HepG2 (cell line): ENCODE results near the gene PRSS22. TPM values are rescaled to one million over a fixed set of nuclear protein-coding genes. Genes with fewer than 3 reads are reported as not detected.
A peak's percentile ranks its signal among the peaks of the same experiment; 100 is the strongest.

Source experiments
- ARHGAP35 ChIP-seq: sonication (generic); formaldehyde crosslinking; IDR thresholded peaks from 2 replicates; pipeline ENCODE4 v1.9.0; 2022; ENCODE audit warnings: mild to moderate bottlenecking, inconsistent platforms, moderate library complexity, missing genetic modification reagents, borderline replicate concordance
- ETV5 ChIP-seq: IDR thresholded peaks from 2 replicates; pipeline ENCODE4 v1.6.1; 2018; ENCODE audit warnings: missing biosample characterization, missing genetic modification reagents, inconsistent platforms, borderline replicate concordance
- FOXP1 ChIP-seq, 2 experiments: fragments of 450-650 bp in 1 of 2; IDR thresholded peaks; 2 replicates each; pipeline ENCODE4 v1.6.1; 2017 to 2018; ENCODE audit warnings: antibody characterized with exemption in 1 of 2
- GABPB1 ChIP-seq: IDR thresholded peaks from 2 replicates; pipeline ENCODE4 v1.6.1; 2016; ENCODE audit warnings: mild to moderate bottlenecking, missing genetic modification reagents, moderate library complexity, missing compliant biosample characterization
- KDM4B ChIP-seq: sonication (generic); formaldehyde crosslinking; IDR thresholded peaks from 2 replicates; pipeline ENCODE4 v1.4.0; 2020; ENCODE audit warnings: missing genetic modification reagents
- KDM5A ChIP-seq: fragments of 200-600 bp; sonication (generic); IDR thresholded peaks from 2 replicates; pipeline ENCODE4 v1.7.0; 2018; ENCODE audit warnings: antibody characterized with exemption, mild to moderate bottlenecking, low read length, borderline replicate concordance
- RBFOX2 ChIP-seq: fragments of 200-400 bp; formaldehyde crosslinking; IDR thresholded peaks from 2 replicates; pipeline ENCODE4 v1.6.1; 2017; ENCODE audit warnings: low read depth, mild to moderate bottlenecking, low read length
- SMAD3 ChIP-seq: sonication (generic); formaldehyde crosslinking; IDR thresholded peaks from 2 replicates; pipeline ENCODE4 v1.4.0; 2020; ENCODE audit warnings: missing genetic modification reagents
- TEAD2 ChIP-seq: sonication (generic); formaldehyde crosslinking; IDR thresholded peaks from 2 replicates; pipeline ENCODE4 v1.9.0; 2021; ENCODE audit warnings: missing genetic modification reagents
- ZNF136 ChIP-seq: sonication (generic); formaldehyde crosslinking; IDR thresholded peaks from 2 replicates; pipeline ENCODE4 v1.8.1; 2022; ENCODE audit warnings: low read depth, mild to moderate bottlenecking, moderate library complexity, missing genetic modification reagents
- ZNF264 ChIP-seq: sonication (generic); formaldehyde crosslinking; IDR thresholded peaks from 2 replicates; pipeline ENCODE4 v1.4.0; 2020; ENCODE audit warnings: missing genetic modification reagents
- ZNF329 ChIP-seq: sonication (generic); formaldehyde crosslinking; IDR thresholded peaks from 2 replicates; pipeline ENCODE4 v1.9.0; 2021; ENCODE audit warnings: low read depth, mild to moderate bottlenecking, missing genetic modification reagents
- ZNF430 ChIP-seq: sonication (generic); formaldehyde crosslinking; IDR thresholded peaks from 2 replicates; pipeline ENCODE4 v1.9.0; 2021; ENCODE audit warnings: mild to moderate bottlenecking, missing genetic modification reagents
- ZNF761 ChIP-seq: sonication (generic); formaldehyde crosslinking; conservative IDR thresholded peaks from 2 replicates; pipeline ENCODE4 v1.4.0; 2020; ENCODE audit warnings: mild to moderate bottlenecking, missing genetic modification reagents
- ZNF768 ChIP-seq: sonication (generic); formaldehyde crosslinking; IDR thresholded peaks from 2 replicates; pipeline ENCODE4 v1.4.0; 2020; ENCODE audit warnings: missing genetic modification reagents
- ZNF782 ChIP-seq: sonication (generic); formaldehyde crosslinking; IDR thresholded peaks from 2 replicates; pipeline ENCODE4 v1.4.0; 2020; ENCODE audit warnings: missing genetic modification reagents, mild to moderate bottlenecking, borderline replicate concordance
- polyA plus RNA-seq, 8 experiments: library from polyadenylated mRNA; depleted of rRNA in 3 of 8; stranded (reverse) in 7 of 8; unstranded in 1 of 8; fragments of >200 nt; fragmentation: Illumina TruSeq in 4 of 8; extraction: Trizol in 4 of 8; gene quantifications; 2 replicates each; pipeline versions ENCODE4 v1.2.1 to v1.2.3, GENCODE V29; 2011 to 2016; ENCODE audit warnings: low read depth in 4 of 8, missing spikeins in 1 of 8, mixed read lengths in 1 of 8; ENCODE audit not compliant: insufficient read depth in 1 of 8
- total RNA-seq, 5 experiments: library from RNA; depleted of rRNA; stranded (reverse); fragments of >200 nt; fragmentation: Illumina TruSeq; extraction: Trizol; gene quantifications; 2 replicates each; pipeline ENCODE4 v1.2.3, GENCODE V29; 2016; ENCODE audit warnings: low read depth in 1 of 5
- TF ChIP-seq, protein P1 (sequence below): sonication (generic); formaldehyde crosslinking; IDR thresholded peaks from 2 replicates; pipeline ENCODE4 v1.4.0; 2020; ENCODE audit warnings: missing genetic modification reagents, borderline replicate concordance
- TF ChIP-seq, protein P2 (sequence below): sonication (generic); formaldehyde crosslinking; IDR thresholded peaks from 2 replicates; pipeline ENCODE4 v1.8.0; 2022; ENCODE audit warnings: low read depth, missing genetic modification reagents
- TF ChIP-seq, protein P3 (sequence below): sonication (generic); formaldehyde crosslinking; IDR thresholded peaks from 2 replicates; pipeline ENCODE4 v1.9.0; 2021; ENCODE audit warnings: missing genetic modification reagents, borderline replicate concordance

PRSS22 gene
- total and polyA plus RNA-seq, 2 of the 13 experiments (the other 11 are each of a cell fraction or from before 2014, with no cell fraction given): 0.24 to 0.32 TPM

DNA sequence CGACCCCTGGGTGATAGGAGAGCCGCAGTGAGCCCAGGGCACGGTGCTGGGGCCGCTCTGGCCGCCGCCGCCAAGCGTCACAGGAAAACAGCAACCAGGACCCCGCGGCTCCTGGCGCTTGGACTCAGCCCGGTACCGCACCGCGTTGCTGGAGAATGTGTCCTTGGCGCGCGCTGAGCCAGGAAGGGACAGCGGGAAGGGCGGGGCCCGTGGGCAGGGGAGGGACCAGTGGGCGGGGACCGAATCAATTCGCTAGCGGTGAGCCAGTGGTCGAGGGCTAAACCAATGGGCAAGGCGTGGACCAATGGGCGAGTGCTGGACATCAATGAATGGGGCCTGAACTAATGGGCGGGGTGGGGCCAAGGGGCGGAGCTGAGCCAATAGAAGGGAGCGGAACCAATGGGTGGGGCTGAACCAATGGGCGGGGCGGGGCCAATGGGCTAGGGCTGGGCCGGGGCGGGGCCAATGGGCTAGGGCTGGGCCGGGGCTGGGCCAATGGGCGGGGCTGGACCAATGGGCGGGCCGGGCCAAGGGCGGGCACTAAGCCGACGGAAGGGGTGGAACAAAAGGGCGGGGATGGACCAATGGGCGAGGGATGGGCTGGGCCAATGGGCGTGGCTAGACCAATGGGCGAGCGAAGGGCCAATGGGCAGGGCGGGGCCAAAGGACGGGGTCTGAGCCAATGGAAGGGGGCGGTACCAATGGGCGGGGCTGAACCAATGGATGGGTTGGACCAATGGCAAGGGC lies 47.4 kb upstream of the PRSS22 start (continued):
- TF ChIP-seq KDM4B (peak; percentile 68; the same call in 1 of the 2 replicates), ZNF136 (CRISPR knock-in tag) (0 out of 2 replicates have a peak, but pooled peaks have one; percentile 17), ZNF768 (peak; percentile 73; the same call in 1 of the 2 replicates), ETV5 (CRISPR knock-in tag) (peak; percentile 60; the same call in 1 of the 2 replicates), ZNF761 (no peak), ZNF329 (CRISPR knock-in tag) (0 out of 2 replicates have a peak, but pooled peaks have one; percentile 62), RBFOX2 (peak; percentile 99), TEAD2 (CRISPR knock-in tag) (no peak), ZNF782 (CRISPR knock-in tag) (peak; percentile 76; the same call in 1 of the 2 replicates), ZNF264 (0 out of 2 replicates have a peak, but pooled peaks have one; percentile 58), GABPB1 (CRISPR knock-in tag) (peak; percentile 74), KDM5A (no peak; the same call in 1 of the 2 replicates), SMAD3 (peak; percentile 32; the same call in 1 of the 2 replicates), ZNF430 (CRISPR knock-in tag) (no peak), FOXP1 (IDR thresholded peaks at IDR 0.05) (no peak), FOXP1 (CRISPR knock-in tag; IDR thresholded peaks at IDR 0.05) (peak; percentile 12; the same call in 1 of the 2 replicates), ARHGAP35 (CRISPR knock-in tag) (peak; percentile 77; the same call in 1 of the 2 replicates)
- TF ChIP-seq, protein P1, sequence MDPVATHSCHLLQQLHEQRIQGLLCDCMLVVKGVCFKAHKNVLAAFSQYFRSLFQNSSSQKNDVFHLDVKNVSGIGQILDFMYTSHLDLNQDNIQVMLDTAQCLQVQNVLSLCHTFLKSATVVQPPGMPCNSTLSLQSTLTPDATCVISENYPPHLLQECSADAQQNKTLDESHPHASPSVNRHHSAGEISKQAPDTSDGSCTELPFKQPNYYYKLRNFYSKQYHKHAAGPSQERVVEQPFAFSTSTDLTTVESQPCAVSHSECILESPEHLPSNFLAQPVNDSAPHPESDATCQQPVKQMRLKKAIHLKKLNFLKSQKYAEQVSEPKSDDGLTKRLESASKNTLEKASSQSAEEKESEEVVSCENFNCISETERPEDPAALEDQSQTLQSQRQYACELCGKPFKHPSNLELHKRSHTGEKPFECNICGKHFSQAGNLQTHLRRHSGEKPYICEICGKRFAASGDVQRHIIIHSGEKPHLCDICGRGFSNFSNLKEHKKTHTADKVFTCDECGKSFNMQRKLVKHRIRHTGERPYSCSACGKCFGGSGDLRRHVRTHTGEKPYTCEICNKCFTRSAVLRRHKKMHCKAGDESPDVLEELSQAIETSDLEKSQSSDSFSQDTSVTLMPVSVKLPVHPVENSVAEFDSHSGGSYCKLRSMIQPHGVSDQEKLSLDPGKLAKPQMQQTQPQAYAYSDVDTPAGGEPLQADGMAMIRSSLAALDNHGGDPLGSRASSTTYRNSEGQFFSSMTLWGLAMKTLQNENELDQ (CRISPR knock-in tag): no peak
- TF ChIP-seq, protein P2, sequence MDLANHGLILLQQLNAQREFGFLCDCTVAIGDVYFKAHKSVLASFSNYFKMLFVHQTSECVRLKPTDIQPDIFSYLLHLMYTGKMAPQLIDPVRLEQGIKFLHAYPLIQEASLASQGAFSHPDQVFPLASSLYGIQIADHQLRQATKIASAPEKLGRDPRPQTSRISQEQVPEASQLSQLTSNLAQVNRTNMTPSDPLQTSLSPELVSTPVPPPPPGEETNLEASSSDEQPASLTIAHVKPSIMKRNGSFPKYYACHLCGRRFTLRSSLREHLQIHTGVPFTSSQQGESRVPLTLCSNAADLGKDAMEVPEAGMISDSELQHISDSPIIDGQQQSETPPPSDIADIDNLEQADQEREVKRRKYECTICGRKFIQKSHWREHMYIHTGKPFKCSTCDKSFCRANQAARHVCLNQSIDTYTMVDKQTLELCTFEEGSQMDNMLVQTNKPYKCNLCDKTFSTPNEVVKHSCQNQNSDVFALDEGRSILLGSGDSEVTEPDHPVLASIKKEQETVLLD (CRISPR knock-in tag): 0 out of 2 replicates have a peak, but pooled peaks have one; percentile 62
- TF ChIP-seq, protein P3, sequence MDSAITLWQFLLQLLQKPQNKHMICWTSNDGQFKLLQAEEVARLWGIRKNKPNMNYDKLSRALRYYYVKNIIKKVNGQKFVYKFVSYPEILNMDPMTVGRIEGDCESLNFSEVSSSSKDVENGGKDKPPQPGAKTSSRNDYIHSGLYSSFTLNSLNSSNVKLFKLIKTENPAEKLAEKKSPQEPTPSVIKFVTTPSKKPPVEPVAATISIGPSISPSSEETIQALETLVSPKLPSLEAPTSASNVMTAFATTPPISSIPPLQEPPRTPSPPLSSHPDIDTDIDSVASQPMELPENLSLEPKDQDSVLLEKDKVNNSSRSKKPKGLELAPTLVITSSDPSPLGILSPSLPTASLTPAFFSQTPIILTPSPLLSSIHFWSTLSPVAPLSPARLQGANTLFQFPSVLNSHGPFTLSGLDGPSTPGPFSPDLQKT (CRISPR knock-in tag): 0 out of 2 replicates have a peak, but pooled peaks have one; percentile 23
